ENCODE data around the gene ADSL. TPM values are rescaled to one million over a fixed set of nuclear protein-coding genes. Genes with fewer than 3 reads are reported as not detected.

ADSL gene
- total RNA-seq, 6 experiments from 2014 or later, result 15.1 to 47.6 (median 24.9) TPM

GRCh38 chr22:40406063-40406890 is 60.0 kb downstream of the ADSL start:
- WGBS (ENCODE audit: insufficient coverage, low coverage, low lambda C conversion rate, missing lambda C conversion rate), result 86% methylated on average over 7 of the region's 31 CpGs
- H3K4me3 ChIP-seq, result no peak overlapping the region
- H3K9me3 ChIP-seq, result no peaks in the 10 kb centered on the region
- intact Hi-C loops (cut with DNase I), result no loop called here
- no peak overlapping the region for H3K27ac ChIP-seq
- DNase-seq, result peak in 1 of 3 donors; percentile 43
- peaks cover 3 to 68% (median 10%) of the 10 kb centered on the region in 4 donors for H3K36me3 ChIP-seq
- TF ChIP-seq CTCF (IDR thresholded peaks at IDR 0.05) (no peak), POLR2A (IDR thresholded peaks at IDR 0.05) (no peak)
- no peaks in the 10 kb centered on the region for H3K27me3 ChIP-seq
- peaks cover 0 to 12% (median 0%) of the 10 kb centered on the region in 4 donors for H3K4me1 ChIP-seq
- no peak for ATAC-seq

GRCh38 chr22:40407021-40407761 is 60.9 kb downstream of the ADSL start:
- intact Hi-C loops (cut with DNase I), result no loop called here
- Histone ChIP-seq H3K27ac (no peak overlapping the region), H3K4me1 (peaks cover 0 to 14% (median 0%) of the 10 kb centered on the region in 4 donors), H3K9me3 (no peaks in the 10 kb centered on the region), H3K36me3 (peaks cover 0 to 59% (median 5%) of the 10 kb centered on the region in 4 donors), H3K4me3 (no peak overlapping the region), H3K27me3 (no peaks in the 10 kb centered on the region)
- TF ChIP-seq POLR2A (IDR thresholded peaks at IDR 0.05) (no peak), CTCF (IDR thresholded peaks at IDR 0.05) (no peak)
- no peak for ATAC-seq
- 86% methylated on average over 7 of the region's 37 CpGs for WGBS (ENCODE audit: insufficient coverage, low coverage, low lambda C conversion rate, missing lambda C conversion rate)
- DNase-seq, result peak in 1 of 3 donors; percentile 46

- Histone ChIP-seq H3K36me3 (peaks cover 0 to 58% (median 4%) of the 10 kb centered on the region in 4 donors), H3K4me1 (peaks cover 0 to 14% (median 0%) of the 10 kb centered on the region in 4 donors), H3K9me3 (no peaks in the 10 kb centered on the region), H3K4me3 (no peak overlapping the region), H3K27me3 (no peaks in the 10 kb centered on the region), H3K27ac (no peak overlapping the region)
- 86% methylated on average over 8 of the region's 32 CpGs for WGBS (ENCODE audit: insufficient coverage, low coverage, low lambda C conversion rate, missing lambda C conversion rate)
- intact Hi-C loops (cut with DNase I), result no loop called here
- TF ChIP-seq POLR2A (IDR thresholded peaks at IDR 0.05) (no peak), CTCF (IDR thresholded peaks at IDR 0.05) (no peak)
- ATAC-seq (no peak), DNase-seq (peak in 1 of 3 donors; percentile 41)
Measured at GRCh38 chr22:40407831-40408717, 61.8 kb downstream of the ADSL start.

Data from right lobe of liver (tissue), 6 donors.